ENCODE data around the gene CXorf51A.
"Not testable (repeated sequence)": the region's sequence is repeated elsewhere in the genome, so short reads cannot be mapped to it uniquely, and the experiment has no call there.

The CXorf51A gene

DNA sequence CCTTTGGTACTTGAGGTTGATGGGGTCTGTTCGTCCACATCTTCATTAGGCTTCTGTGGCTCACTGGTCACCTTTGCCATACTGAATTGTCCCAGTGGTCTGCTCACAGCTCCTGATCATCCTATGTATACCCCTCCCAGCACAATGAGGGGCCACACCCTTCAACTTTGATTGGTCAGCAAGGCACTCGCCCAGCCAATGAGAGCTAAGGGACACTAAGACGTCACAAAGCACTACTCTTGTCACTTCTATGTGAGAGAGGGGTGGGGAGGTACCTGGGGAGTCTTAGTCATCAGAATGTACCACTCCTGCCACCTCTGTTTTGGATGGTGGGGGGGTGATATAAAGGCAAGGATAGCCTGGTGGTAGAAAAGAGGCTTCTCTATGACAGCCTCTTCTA lies at the start of gene CXorf51A:
Gene CXorf51A (minus strand): TSS at position 101 of the 400 bp plus-strand sequence. CDS start 21 bp downstream, at position 80.
- not testable (repeated sequence) for DNase-seq

DNA sequence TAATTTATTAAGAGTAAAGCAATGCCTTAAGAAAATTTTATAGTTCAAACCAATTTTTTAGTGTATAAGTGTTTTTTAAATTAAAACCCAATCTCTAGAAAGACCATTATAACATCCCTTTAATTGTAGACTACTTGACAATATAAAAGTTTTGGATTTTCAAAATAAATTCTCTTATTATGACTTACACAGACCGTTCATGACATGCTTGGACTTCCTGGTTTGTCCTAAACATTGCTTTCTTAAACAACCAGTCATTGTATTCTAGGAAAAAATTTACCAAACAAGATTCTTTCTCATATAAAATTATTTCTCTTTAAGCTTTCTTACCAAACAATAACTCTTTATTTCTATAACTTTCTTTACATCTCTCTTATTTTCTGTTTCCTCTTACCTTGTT lies 49.0 kb upstream of the CXorf51A start:
- DNase-seq: no peak

DNA sequence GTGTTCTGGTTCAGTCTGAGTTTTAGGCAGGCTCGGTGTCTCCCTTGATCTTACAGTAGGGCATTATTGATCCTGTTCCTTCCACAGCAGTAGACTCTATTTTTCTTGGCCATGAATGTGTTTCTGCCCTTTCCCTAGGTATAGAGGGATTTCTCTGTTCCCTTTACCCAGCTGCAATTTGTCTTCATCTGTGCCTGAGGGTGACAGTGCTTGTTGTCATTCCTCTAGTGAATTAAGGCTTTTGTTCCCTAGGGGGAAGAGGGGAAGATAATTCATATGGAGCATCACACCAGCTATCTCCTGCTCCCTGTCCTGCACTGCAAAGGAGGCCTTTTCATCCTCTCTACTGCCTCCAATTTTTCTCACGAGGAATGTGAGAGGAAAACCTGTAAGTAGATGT lies 39.7 kb upstream of the CXorf51A start:
- no peak for DNase-seq

DNA sequence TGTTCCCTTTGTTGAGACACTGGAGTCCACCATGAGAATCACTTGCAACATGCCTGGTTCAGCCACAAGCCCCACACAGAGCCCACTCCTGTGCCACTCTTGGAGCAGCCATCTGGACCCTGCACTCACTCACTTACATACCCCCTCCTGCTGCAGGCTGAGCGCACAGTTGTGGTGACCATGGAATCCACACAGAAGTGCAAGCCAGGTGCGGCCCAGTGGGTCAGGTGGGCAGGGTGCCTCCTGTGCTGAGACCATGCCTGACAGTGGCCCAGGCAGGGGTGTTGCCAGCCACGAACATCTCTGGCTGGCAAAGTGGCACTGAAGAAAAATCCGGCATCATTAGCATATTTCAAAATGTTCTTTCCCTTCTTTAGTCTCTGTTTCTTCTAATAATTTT lies 17.4 kb upstream of the CXorf51A start:
- no peak for DNase-seq

DNA sequence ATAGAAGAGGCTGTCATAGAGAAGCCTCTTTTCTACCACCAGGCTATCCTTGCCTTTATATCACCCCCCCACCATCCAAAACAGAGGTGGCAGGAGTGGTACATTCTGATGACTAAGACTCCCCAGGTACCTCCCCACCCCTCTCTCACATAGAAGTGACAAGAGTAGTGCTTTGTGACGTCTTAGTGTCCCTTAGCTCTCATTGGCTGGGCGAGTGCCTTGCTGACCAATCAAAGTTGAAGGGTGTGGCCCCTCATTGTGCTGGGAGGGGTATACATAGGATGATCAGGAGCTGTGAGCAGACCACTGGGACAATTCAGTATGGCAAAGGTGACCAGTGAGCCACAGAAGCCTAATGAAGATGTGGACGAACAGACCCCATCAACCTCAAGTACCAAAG lies 5.1 kb downstream of the CXorf51A start, which contains the start of gene CXorf51B:
Gene CXorf51B (plus strand): TSS at position 301 of the 400 bp plus-strand sequence. CDS start 21 bp downstream, at position 322.
- not testable (repeated sequence) for DNase-seq
